ENCODE data around the gene MAN1A1.

The MAN1A1 gene

GRCh38 chr6:119322034-119322433 lies 27.5 kb downstream of the MAN1A1 start:
- Histone ChIP-seq H3K27me3 (ENCODE audit: control insufficient read depth, insufficient read depth, low read length) (no peaks in the 10 kb centered on the region), H3K9ac (ENCODE audit: low read length) (no peak overlapping the region), H3K4me1 (ENCODE audit: control insufficient read depth, insufficient read depth, low read length) (no peaks in the 10 kb centered on the region), H3K36me3 (ENCODE audit: control insufficient read depth, insufficient read depth, low read length) (no peaks in the 10 kb centered on the region), H3K4me3 (ENCODE audit: low read length) (no peak overlapping the region), H3K9me3 (ENCODE audit: control insufficient read depth, low read length) (no peaks in the 10 kb centered on the region)

GRCh38 chr6:119319694-119320093 lies 29.9 kb downstream of the MAN1A1 start:
- Histone ChIP-seq H3K4me3 (ENCODE audit: low read length) (no peak overlapping the region), H3K9me3 (ENCODE audit: control insufficient read depth, low read length) (no peaks in the 10 kb centered on the region)

DNA sequence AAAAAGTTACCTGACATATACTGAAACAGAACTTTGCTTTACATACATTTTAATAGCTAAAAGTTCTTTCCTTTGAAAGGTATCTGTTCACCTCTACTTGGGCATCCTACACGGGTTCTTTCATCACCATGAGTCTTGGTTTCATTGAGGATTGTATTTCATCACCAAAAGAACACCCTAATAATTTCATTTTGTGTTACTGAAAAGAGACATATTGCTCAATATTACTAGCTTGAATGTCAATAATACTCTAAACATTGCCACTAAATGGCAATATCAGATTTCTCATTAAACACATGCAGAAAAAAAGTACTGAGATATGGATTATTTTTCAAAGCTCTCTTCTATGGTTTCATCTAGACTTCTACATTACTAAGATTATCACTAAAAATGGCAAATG lies 30.8 kb downstream of the MAN1A1 start:
- Histone ChIP-seq H3K36me3 (ENCODE audit: control insufficient read depth, insufficient read depth, low read length) (no peaks in the 10 kb centered on the region), H3K9me3 (ENCODE audit: control insufficient read depth, low read length) (no peaks in the 10 kb centered on the region), H3K9ac (ENCODE audit: low read length) (no peak overlapping the region), H3K4me3 (ENCODE audit: low read length) (no peak overlapping the region), H3K27me3 (ENCODE audit: control insufficient read depth, insufficient read depth, low read length) (no peaks in the 10 kb centered on the region), H3K4me1 (ENCODE audit: control insufficient read depth, insufficient read depth, low read length) (no peaks in the 10 kb centered on the region)

More at GRCh38 chr6:119319694-119320093, 29.9 kb downstream of the MAN1A1 start:
- Histone ChIP-seq H3K4me1 (ENCODE audit: control insufficient read depth, insufficient read depth, low read length) (no peaks in the 10 kb centered on the region), H3K9ac (ENCODE audit: low read length) (no peak overlapping the region), H3K36me3 (ENCODE audit: control insufficient read depth, insufficient read depth, low read length) (no peaks in the 10 kb centered on the region), H3K27me3 (ENCODE audit: control insufficient read depth, insufficient read depth, low read length) (no peaks in the 10 kb centered on the region)

DNA sequence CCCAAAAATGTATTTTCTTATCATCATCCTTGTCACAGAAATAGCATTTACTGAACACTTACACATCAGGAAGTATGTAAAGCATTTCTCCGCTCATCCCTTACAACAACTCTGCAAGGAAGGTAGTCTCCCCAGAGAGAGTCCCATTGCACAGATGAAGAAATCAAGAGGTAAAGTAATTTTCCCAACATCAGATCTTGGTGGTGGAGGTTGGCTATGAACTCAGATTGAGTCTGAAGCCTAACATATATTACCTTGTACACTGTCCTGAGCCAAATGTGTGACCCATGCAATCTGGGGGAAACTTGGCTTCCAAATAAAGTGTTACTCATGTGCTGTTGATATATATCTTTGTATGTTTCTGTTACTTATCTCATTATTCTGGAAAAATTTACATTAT lies 31.4 kb downstream of the MAN1A1 start:
- Histone ChIP-seq H3K4me3 (ENCODE audit: low read length) (no peak overlapping the region), H3K9ac (ENCODE audit: low read length) (no peak overlapping the region), H3K36me3 (ENCODE audit: control insufficient read depth, insufficient read depth, low read length) (no peaks in the 10 kb centered on the region), H3K9me3 (ENCODE audit: control insufficient read depth, low read length) (no peaks in the 10 kb centered on the region), H3K4me1 (ENCODE audit: control insufficient read depth, insufficient read depth, low read length) (no peaks in the 10 kb centered on the region), H3K27me3 (ENCODE audit: control insufficient read depth, insufficient read depth, low read length) (no peaks in the 10 kb centered on the region)

GRCh38 chr6:119317007-119317406 lies 32.6 kb downstream of the MAN1A1 start:
- Histone ChIP-seq H3K9ac (ENCODE audit: low read length) (no peak overlapping the region), H3K4me1 (ENCODE audit: control insufficient read depth, insufficient read depth, low read length) (peaks cover 9% of the 10 kb centered on the region), H3K27me3 (ENCODE audit: control insufficient read depth, insufficient read depth, low read length) (no peaks in the 10 kb centered on the region), H3K9me3 (ENCODE audit: control insufficient read depth, low read length) (no peaks in the 10 kb centered on the region), H3K36me3 (ENCODE audit: control insufficient read depth, insufficient read depth, low read length) (no peaks in the 10 kb centered on the region), H3K4me3 (ENCODE audit: low read length) (no peak overlapping the region)

- Histone ChIP-seq H3K9ac (ENCODE audit: low read length) (no peak overlapping the region), H3K36me3 (ENCODE audit: control insufficient read depth, insufficient read depth, low read length) (no peaks in the 10 kb centered on the region), H3K9me3 (ENCODE audit: control insufficient read depth, low read length) (no peaks in the 10 kb centered on the region), H3K4me1 (ENCODE audit: control insufficient read depth, insufficient read depth, low read length) (peaks cover 9% of the 10 kb centered on the region), H3K4me3 (ENCODE audit: low read length) (no peak overlapping the region), H3K27me3 (ENCODE audit: control insufficient read depth, insufficient read depth, low read length) (no peaks in the 10 kb centered on the region)
Observed at GRCh38 chr6:119314885-119315272, 34.7 kb downstream of the MAN1A1 start.

DNA sequence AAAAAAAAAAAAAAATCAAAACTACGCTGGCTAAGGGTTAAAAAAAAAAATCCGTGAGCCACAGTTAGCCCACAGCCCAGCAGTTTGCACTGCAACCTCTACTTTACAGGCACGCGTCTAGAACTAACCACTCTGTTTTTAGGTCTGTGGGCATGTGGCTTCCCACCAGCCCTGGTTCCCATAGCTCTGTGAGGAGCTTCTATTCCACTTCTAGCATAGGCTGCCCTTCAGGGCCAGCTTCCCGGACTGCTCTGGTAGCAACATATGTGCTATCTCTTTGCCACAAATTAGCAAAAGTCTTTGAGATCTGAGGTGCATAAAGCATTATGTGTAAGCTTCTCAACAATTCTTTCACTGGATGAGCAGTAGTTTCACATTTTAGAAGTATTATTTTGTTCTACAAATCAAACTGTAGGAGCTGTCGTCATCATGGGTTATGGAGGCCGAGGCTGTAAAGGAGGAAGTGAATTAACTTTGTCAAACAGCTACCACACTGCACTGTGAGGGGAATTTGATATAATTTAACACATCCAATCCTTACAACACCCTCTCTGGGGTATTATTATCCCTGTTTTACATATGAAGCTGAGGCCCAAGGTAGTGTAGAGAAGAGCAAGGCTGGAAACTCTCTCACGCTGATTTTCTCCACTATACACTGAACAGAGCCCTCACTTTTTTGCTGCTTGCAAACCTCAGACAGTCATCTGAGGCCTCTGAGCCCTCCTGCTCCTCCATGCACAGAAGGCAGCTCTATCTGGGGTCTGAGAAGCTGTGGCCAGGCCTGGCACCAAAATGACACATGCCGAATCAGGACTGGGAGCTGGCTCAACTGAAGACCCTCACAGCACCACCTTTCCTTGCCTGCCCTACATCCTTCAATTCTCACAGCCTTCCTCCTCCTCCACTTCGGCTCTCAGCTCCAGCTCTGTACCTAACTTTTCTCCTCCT lies 35.4 kb downstream of the MAN1A1 start:
- Histone ChIP-seq H3K36me3 (ENCODE audit: control insufficient read depth, insufficient read depth, low read length) (no peaks in the 10 kb centered on the region), H3K9ac (ENCODE audit: low read length) (no peak overlapping the region), H3K4me1 (ENCODE audit: control insufficient read depth, insufficient read depth, low read length) (peaks cover 15% of the 10 kb centered on the region)

GRCh38 chr6:119312875-119313338 lies 36.7 kb downstream of the MAN1A1 start:
- Histone ChIP-seq H3K9me3 (ENCODE audit: control insufficient read depth, low read length) (no peaks in the 10 kb centered on the region), H3K4me3 (ENCODE audit: low read length) (no peak overlapping the region), H3K27me3 (ENCODE audit: control insufficient read depth, insufficient read depth, low read length) (no peaks in the 10 kb centered on the region), H3K4me1 (ENCODE audit: control insufficient read depth, insufficient read depth, low read length) (peaks cover 21% of the 10 kb centered on the region), H3K9ac (ENCODE audit: low read length) (no peak overlapping the region), H3K36me3 (ENCODE audit: control insufficient read depth, insufficient read depth, low read length) (no peaks in the 10 kb centered on the region)

More for the DNA sequence above, 35.4 kb downstream of the MAN1A1 start:
- no peaks in the 10 kb centered on the region for H3K9me3 ChIP-seq (ENCODE audit: control insufficient read depth, low read length)
- H3K4me3 ChIP-seq (ENCODE audit: low read length) = no peak overlapping the region
- H3K27me3 ChIP-seq (ENCODE audit: control insufficient read depth, insufficient read depth, low read length) = no peaks in the 10 kb centered on the region

GRCh38 chr6:119312441-119312840 lies 37.1 kb downstream of the MAN1A1 start:
- no peaks in the 10 kb centered on the region for H3K9me3 ChIP-seq (ENCODE audit: control insufficient read depth, low read length)
- H3K27me3 ChIP-seq (ENCODE audit: control insufficient read depth, insufficient read depth, low read length) = no peaks in the 10 kb centered on the region
- peaks cover 21% of the 10 kb centered on the region for H3K4me1 ChIP-seq (ENCODE audit: control insufficient read depth, insufficient read depth, low read length)
- H3K36me3 ChIP-seq (ENCODE audit: control insufficient read depth, insufficient read depth, low read length) = no peaks in the 10 kb centered on the region
- no peak overlapping the region for H3K4me3 ChIP-seq (ENCODE audit: low read length)
- no peak overlapping the region for H3K9ac ChIP-seq (ENCODE audit: low read length)

- Histone ChIP-seq H3K27me3 (ENCODE audit: control insufficient read depth, insufficient read depth, low read length) (no peaks in the 10 kb centered on the region), H3K4me1 (ENCODE audit: control insufficient read depth, insufficient read depth, low read length) (peaks cover 21% of the 10 kb centered on the region), H3K9ac (ENCODE audit: low read length) (no peak overlapping the region)
Observed at GRCh38 chr6:119311514-119312142, 37.9 kb downstream of the MAN1A1 start.

GRCh38 chr6:119310486-119311036 lies 39.0 kb downstream of the MAN1A1 start:
- H3K4me1 ChIP-seq (ENCODE audit: control insufficient read depth, insufficient read depth, low read length) = peaks cover 21% of the 10 kb centered on the region
- no peaks in the 10 kb centered on the region for H3K9me3 ChIP-seq (ENCODE audit: control insufficient read depth, low read length)
- H3K4me3 ChIP-seq (ENCODE audit: low read length) = no peak overlapping the region
- H3K27me3 ChIP-seq (ENCODE audit: control insufficient read depth, insufficient read depth, low read length) = no peaks in the 10 kb centered on the region
- no peaks in the 10 kb centered on the region for H3K36me3 ChIP-seq (ENCODE audit: control insufficient read depth, insufficient read depth, low read length)
- H3K9ac ChIP-seq (ENCODE audit: low read length) = no peak overlapping the region

More at GRCh38 chr6:119311514-119312142, 37.9 kb downstream of the MAN1A1 start:
- no peaks in the 10 kb centered on the region for H3K9me3 ChIP-seq (ENCODE audit: control insufficient read depth, low read length)
- H3K36me3 ChIP-seq (ENCODE audit: control insufficient read depth, insufficient read depth, low read length) = no peaks in the 10 kb centered on the region
- no peak overlapping the region for H3K4me3 ChIP-seq (ENCODE audit: low read length)

Data from mucosa of stomach (tissue), 1 donor.